OCI-LY3 (cell line): Measurements from ENCODE around the gene SHANK3.
"Not testable (repeated sequence)": the region's sequence is repeated elsewhere in the genome, so short reads cannot be mapped to it uniquely, and the experiment has no call there.

Experiments used
- H2AFZ ChIP-seq: fragments of 200-600, 300-600 bp; shearing (Covaris generic); 2 replicates; pipeline ENCODE4 v1.6.0; 2014; ENCODE audit warnings: antibody characterized with exemption, low read depth, low read length
- H3K27ac ChIP-seq: fragments of 200-600, 300-600 bp; sonication (generic); 2 replicates; pipeline ENCODE4 v1.5.1; 2014; ENCODE audit warnings: mild to moderate bottlenecking, low read length, moderate library complexity, mixed read lengths
- H3K27me3 ChIP-seq: fragments of 200-600, 300-600 bp; sonication (generic); 2 replicates; pipeline ENCODE4 v1.6.1; 2014; ENCODE audit warnings: low read depth, low read length, mixed read lengths
- H3K36me3 ChIP-seq: fragments of 200-600, 300-600 bp; sonication (generic); replicated peaks from 2 replicates; pipeline ENCODE3; 2014; ENCODE audit warnings: low read depth, low read length, mixed read lengths
- H3K4me1 ChIP-seq: fragments of 300-600, 200-600 bp; sonication (generic); 2 replicates; pipeline ENCODE4 v1.6.1; 2014; ENCODE audit warnings: low read length, mixed read lengths
- H3K4me2 ChIP-seq: fragments of 200-600, 300-600 bp; sonication (generic); 2 replicates; pipeline ENCODE4 v1.6.1; 2014; ENCODE audit warnings: low read length, mixed read lengths
- H3K4me3 ChIP-seq: fragments of 300-600, 200-600 bp; sonication (generic); 2 replicates; pipeline ENCODE4 v1.5.1; 2014; ENCODE audit warnings: antibody characterized with exemption, mild to moderate bottlenecking, low read length, moderate library complexity
- H3K79me2 ChIP-seq: fragments of 300-600, 200-600 bp; shearing (Covaris generic); 2 replicates; pipeline ENCODE4 v1.6.1; 2014; ENCODE audit warnings: mild to moderate bottlenecking, low read length, mixed read lengths
- H3K9ac ChIP-seq: fragments of 300-600, 200-600 bp; shearing (Covaris generic); 2 replicates; pipeline ENCODE4 v1.6.0; 2014; ENCODE audit warnings: mild to moderate bottlenecking, low read length, moderate library complexity
- H3K9me3 ChIP-seq: fragments of 200-600, 300-600 bp; shearing (Covaris generic); 2 replicates; pipeline ENCODE4 v1.6.1; 2014; ENCODE audit warnings: low read length, mixed read lengths; ENCODE audit not compliant: insufficient read depth
- H4K20me1 ChIP-seq: fragments of 200-600, 300-600 bp; sonication (generic); 2 replicates; pipeline ENCODE4 v1.6.1; 2016; ENCODE audit warnings: low read length, mixed read lengths; ENCODE audit not compliant: insufficient read depth
- EZH2phosphoT487 ChIP-seq: fragments of 200-600 bp; shearing (Covaris generic); IDR thresholded peaks from 2 replicates; pipeline ENCODE4 v1.6.1; 2018; ENCODE audit warnings: antibody characterized with exemption, mixed run types, low read depth
- TF ChIP-seq, protein P1 (sequence below): fragments of 200-600, 300-600 bp; sonication (generic); IDR thresholded peaks from 2 replicates; pipeline ENCODE4 v1.5.1; 2014; ENCODE audit warnings: antibody characterized with exemption, low read length, low read depth

Gene SHANK3

DNA sequence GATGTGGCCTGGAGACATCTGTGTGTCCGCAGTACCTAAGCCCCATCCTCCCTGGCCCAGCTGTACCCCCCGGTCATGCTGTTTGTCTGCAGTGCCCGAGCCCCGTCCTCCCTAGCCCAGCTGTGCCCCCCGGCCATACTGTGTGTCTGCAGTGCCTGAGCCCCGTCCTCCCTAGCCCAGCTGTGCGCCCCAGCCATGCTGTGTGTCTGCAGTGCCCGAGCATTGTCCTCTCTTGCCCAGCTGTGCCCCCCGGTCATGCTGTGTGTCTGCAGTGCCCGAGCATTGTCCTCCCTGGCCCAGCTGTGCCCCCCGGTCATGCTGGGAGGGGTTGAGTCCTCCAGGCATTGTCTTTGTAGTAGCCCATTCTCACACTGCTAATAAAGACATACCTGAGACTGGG is 37.0 kb upstream of the SHANK3 start:
- Histone ChIP-seq H3K36me3 (no peaks in the 10 kb centered on the region), H3K4me1 (no peaks in the 10 kb centered on the region), H3K4me3 (no peak overlapping the region), H3K9me3 (no peaks in the 10 kb centered on the region), H2AFZ (no peak overlapping the region), H3K27ac (no peak overlapping the region), H3K27me3 (no peaks in the 10 kb centered on the region), H3K79me2 (no peaks in the 10 kb centered on the region), H3K9ac (no peak overlapping the region), H3K4me2 (no peak overlapping the region), H4K20me1 (no peaks in the 10 kb centered on the region)
- TF ChIP-seq, protein P1, sequence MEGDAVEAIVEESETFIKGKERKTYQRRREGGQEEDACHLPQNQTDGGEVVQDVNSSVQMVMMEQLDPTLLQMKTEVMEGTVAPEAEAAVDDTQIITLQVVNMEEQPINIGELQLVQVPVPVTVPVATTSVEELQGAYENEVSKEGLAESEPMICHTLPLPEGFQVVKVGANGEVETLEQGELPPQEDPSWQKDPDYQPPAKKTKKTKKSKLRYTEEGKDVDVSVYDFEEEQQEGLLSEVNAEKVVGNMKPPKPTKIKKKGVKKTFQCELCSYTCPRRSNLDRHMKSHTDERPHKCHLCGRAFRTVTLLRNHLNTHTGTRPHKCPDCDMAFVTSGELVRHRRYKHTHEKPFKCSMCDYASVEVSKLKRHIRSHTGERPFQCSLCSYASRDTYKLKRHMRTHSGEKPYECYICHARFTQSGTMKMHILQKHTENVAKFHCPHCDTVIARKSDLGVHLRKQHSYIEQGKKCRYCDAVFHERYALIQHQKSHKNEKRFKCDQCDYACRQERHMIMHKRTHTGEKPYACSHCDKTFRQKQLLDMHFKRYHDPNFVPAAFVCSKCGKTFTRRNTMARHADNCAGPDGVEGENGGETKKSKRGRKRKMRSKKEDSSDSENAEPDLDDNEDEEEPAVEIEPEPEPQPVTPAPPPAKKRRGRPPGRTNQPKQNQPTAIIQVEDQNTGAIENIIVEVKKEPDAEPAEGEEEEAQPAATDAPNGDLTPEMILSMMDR: no peak
- TF ChIP-seq EZH2phosphoT487: no peak

DNA sequence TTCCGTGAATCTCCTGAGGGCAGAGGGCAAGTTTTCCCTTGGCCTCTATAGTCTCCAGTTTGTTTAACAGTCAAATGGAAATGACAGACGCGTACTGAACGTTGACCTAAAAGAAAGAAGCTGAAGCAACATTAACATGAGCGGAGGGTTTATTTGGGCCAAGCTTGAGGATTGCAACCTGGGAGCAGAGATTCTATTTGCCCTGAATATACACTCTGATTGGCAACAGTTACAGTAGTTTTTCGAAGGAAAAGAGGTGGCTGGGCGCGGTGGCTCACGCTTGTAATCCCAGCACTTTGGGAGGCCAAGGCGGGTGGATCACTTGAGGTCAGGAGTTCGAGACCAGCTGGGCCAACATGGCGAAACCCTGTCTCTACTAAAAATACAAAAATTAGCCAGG is 32.3 kb upstream of the SHANK3 start:
- not testable (repeated sequence) for H3K79me2 ChIP-seq, H2AFZ ChIP-seq, H3K4me1 ChIP-seq, H3K9ac ChIP-seq, H3K4me2 ChIP-seq, H3K4me3 ChIP-seq, H3K27ac ChIP-seq, H4K20me1 ChIP-seq, H3K36me3 ChIP-seq, H3K9me3 ChIP-seq
- peaks cover 16% of the 10 kb centered on the region for H3K27me3 ChIP-seq

DNA sequence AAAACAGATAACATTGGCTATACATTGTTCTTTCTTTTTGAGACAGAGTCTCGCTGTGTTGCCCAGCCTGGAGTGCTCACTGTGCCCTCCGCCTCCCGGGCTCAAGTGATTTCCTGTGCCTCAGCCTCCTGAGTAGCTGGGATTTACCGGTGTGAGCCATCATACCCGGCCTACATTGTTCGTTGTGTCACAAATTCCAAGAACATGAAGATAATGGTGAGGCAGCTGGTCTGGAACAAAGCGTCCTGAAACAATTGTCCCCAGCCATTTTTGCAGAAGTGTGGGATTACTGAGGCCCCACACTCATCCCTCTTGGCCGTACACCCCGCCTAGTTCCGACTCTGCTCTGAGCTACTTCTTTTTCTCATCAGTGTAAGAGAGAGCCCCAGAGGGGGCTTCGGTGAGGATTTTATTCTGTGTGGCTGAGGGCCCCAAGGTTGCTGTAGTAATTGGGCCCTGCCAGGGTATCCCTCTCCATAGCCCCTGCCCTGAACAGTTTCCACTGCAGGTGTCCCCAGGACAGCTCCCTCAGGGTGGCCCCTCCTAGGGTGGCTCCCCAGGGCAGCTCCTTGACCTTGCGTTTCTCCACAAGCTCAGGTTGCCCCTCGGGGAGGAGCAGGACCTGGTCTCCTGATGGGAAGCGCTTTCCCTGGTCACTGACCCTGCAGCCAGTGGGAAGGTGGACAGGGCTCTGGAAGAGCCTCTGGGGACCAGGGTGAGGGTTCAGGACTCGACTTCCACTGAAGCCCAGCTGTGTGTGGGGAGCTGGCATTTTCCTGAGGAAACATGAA is 31.6 kb upstream of the SHANK3 start:
- Histone ChIP-seq H3K4me1 (no peaks in the 10 kb centered on the region), H3K36me3 (no peaks in the 10 kb centered on the region), H3K9ac (no peak overlapping the region), H4K20me1 (no peaks in the 10 kb centered on the region), H3K9me3 (no peaks in the 10 kb centered on the region), H3K27me3 (peaks cover 22% of the 10 kb centered on the region), H3K4me3 (no peak overlapping the region), H3K4me2 (no peak overlapping the region), H3K27ac (no peak overlapping the region), H3K79me2 (no peaks in the 10 kb centered on the region), H2AFZ (no peak overlapping the region)
- TF ChIP-seq EZH2phosphoT487: no peak
- TF ChIP-seq, protein P1: no peak

DNA sequence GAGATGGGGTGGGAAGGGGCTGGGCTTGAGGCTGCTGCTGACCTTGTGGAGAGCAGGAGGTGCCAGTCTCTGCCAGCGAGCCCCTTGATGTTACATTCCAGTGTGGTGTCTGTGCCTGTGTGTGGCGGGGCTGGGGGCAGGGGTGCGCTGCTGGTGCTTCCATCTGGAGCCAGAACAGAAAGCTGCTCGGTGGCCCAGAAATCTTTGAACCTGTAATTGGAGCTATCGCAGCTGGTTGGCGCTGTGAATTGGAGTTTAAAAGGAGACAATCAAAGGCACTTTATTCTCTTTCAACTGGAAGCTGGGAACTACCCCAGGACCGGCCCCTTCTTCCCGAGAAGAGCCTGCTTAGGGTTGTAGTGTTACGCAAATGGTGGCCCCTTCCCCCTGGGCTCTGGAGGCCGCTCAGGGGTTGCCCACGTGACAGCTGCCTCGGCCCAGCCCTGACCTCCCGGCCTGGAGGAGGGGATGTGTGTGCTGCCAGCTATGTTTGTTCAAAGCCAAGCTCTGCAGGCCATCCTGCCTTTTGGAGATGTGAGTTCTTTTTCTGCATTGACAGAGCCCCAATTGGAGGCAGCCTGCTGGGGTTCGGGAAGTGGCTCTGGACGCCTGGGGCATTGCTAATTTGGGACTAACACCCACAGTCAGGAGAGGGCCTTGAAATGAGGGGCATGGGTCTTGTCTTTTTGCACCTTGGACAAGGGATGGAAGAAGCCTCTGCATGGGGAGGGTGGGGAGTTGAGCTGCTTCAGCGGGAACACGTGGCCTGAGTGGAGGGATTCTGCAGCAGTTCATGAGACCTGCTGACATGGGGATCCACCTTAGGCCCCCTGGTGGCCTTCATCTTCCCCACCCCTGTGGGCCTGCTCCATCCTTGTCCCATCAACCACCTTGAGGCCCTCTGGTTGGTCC is 30.7 kb upstream of the SHANK3 start:
- TF ChIP-seq EZH2phosphoT487: no peak
- TF ChIP-seq, protein P1: no peak
- Histone ChIP-seq H3K79me2 (no peaks in the 10 kb centered on the region), H3K9ac (no peak overlapping the region), H3K4me2 (no peak overlapping the region), H3K27ac (no peak overlapping the region), H3K27me3 (peaks cover 22% of the 10 kb centered on the region), H3K9me3 (no peaks in the 10 kb centered on the region), H3K4me1 (no peaks in the 10 kb centered on the region), H4K20me1 (no peaks in the 10 kb centered on the region), H3K4me3 (no peak overlapping the region), H3K36me3 (no peaks in the 10 kb centered on the region), H2AFZ (no peak overlapping the region)

DNA sequence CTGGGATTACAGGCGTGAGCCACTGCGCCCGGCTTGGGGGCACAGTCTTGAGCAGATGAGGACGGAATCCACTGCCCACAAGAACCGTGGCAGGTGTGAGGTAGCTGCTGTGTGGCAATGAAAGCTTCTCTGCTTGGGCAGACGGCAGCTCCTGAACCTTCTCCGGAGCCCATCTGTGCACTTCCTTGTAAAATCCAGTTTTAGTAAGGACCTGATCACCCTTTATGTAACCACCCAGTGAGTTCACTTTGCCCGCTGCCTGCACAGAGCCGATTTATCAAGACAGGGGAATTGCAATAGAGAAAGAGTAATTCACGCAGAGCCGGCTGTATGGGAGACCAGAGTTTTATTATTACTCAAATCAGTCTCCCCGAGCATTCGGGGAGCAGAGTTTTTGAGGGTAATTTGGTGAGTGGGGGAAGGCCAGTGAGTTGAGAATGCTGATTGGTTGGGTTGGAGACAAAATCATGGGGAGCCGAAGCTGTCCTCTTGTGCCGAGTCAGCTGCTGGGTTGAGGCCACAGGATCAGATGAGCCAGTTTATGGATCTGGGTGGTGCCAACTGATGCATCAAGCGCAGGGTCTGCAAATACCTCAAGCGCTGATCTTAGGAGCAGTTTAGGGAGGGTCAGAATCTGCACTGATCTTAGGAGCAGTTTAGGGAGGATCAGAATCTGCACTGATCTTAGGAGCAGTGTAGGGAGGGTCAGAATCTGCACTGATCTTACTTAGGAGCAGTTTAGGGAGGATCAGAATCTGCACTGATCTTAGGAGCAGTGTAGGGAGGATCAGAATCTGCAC is 29.4 kb upstream of the SHANK3 start:
- H3K9ac ChIP-seq, H3K79me2 ChIP-seq, H3K27ac ChIP-seq, H3K9me3 ChIP-seq, H3K4me1 ChIP-seq, H3K4me3 ChIP-seq, H3K36me3 ChIP-seq, H2AFZ ChIP-seq, H3K4me2 ChIP-seq, H4K20me1 ChIP-seq: not testable (repeated sequence)
- H3K27me3 ChIP-seq: peaks cover 22% of the 10 kb centered on the region

DNA sequence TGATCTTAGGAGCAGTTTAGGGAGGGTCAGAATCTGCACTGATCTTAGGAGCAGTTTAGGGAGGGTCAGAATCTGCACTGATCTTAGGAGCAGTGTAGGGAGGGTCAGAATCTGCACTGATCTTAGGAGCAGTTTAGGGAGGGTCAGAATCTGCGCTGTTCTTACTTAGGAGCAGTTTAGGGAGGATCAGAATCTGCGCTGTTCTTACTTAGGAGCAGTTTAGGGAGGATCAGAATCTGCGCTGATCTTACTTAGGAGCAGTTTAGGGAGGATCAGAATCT is 28.9 kb upstream of the SHANK3 start:
- H3K27me3 ChIP-seq: peaks cover 22% of the 10 kb centered on the region
- H3K4me2 ChIP-seq: not testable (repeated sequence)

More for the DNA sequence above, 28.9 kb upstream of the SHANK3 start:
- H3K36me3 ChIP-seq, H2AFZ ChIP-seq, H3K4me1 ChIP-seq, H3K9ac ChIP-seq, H3K9me3 ChIP-seq, H3K79me2 ChIP-seq, H4K20me1 ChIP-seq, H3K27ac ChIP-seq, H3K4me3 ChIP-seq: not testable (repeated sequence)
